ENCODE results near the gene SCN2B. TPM values are rescaled to one million over a fixed set of nuclear protein-coding genes. Genes with fewer than 3 reads are reported as not detected.
A peak's percentile ranks its signal among the peaks of the same experiment; 100 is the strongest.

Gene SCN2B
- total RNA-seq, 6 experiments from 2014 or later, result not detected

DNA sequence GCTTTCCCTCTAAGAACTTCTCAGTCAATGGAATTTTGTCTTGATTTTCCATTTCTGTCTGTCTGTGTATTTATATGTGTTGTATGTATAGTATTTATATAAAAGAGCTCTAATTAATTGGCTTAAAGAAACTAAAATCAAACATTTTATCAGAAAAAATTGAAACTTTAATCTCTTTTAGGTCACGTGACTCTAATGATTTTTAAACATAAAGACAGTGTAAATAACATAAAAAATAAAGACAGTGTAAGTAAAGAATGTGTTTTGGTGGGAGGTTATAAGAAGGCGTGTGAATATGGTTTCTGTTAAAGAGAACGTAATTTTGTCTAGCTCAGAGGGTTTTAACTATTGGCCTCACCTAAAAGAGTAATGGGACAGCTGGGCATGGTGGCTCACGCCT is 46.0 kb upstream of the SCN2B start:
- intact Hi-C loops (cut with DNase I), result no loop called here
- no peaks in the 10 kb centered on the region for H3K9me3 ChIP-seq
- no peak overlapping the region for H3K4me3 ChIP-seq
- WGBS (ENCODE audit: insufficient coverage, low coverage, low lambda C conversion rate, missing lambda C conversion rate), result 53% methylated on average over 4 of the region's 4 CpGs
- H3K27me3 ChIP-seq, result no peaks in the 10 kb centered on the region
- no peak for TF ChIP-seq POLR2A (IDR thresholded peaks at IDR 0.05)
- TF ChIP-seq, protein P1, sequence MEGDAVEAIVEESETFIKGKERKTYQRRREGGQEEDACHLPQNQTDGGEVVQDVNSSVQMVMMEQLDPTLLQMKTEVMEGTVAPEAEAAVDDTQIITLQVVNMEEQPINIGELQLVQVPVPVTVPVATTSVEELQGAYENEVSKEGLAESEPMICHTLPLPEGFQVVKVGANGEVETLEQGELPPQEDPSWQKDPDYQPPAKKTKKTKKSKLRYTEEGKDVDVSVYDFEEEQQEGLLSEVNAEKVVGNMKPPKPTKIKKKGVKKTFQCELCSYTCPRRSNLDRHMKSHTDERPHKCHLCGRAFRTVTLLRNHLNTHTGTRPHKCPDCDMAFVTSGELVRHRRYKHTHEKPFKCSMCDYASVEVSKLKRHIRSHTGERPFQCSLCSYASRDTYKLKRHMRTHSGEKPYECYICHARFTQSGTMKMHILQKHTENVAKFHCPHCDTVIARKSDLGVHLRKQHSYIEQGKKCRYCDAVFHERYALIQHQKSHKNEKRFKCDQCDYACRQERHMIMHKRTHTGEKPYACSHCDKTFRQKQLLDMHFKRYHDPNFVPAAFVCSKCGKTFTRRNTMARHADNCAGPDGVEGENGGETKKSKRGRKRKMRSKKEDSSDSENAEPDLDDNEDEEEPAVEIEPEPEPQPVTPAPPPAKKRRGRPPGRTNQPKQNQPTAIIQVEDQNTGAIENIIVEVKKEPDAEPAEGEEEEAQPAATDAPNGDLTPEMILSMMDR (IDR thresholded peaks at IDR 0.05), result no peak
- H3K36me3 ChIP-seq, result no peaks in the 10 kb centered on the region
- H3K4me1 ChIP-seq, result no peaks in the 10 kb centered on the region
- DNase-seq, result no peak
- H3K27ac ChIP-seq, result no peak overlapping the region
- no peak for ATAC-seq

DNA sequence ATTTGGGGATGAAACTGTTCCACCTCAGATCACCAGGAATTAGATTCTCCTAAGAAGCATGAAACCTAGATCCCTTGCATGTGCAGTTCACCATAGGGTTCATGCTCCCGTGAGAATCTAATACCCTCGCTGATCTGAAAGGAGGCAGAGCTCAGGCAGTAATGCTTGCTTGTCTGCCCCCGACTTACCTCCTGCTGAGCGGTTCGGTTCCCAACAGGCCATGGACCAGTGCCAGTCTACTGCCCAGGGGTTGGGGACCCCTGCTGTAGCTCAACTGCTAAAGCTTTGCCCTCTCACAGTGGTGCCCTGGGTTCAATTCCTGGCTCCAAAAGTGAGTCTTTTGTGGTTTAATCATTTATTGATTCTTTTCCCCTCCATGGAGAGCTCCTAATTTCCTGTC is 45.0 kb upstream of the SCN2B start:
- H3K27ac ChIP-seq, result no peak overlapping the region
- no peaks in the 10 kb centered on the region for H3K4me1 ChIP-seq
- DNase-seq, result no peak
- no peak for ATAC-seq
- no peaks in the 10 kb centered on the region for H3K36me3 ChIP-seq
- no peaks in the 10 kb centered on the region for H3K27me3 ChIP-seq
- intact Hi-C loops (cut with DNase I), result no loop called here
- H3K4me3 ChIP-seq, result no peak overlapping the region
- WGBS (ENCODE audit: insufficient coverage, low coverage, low lambda C conversion rate, missing lambda C conversion rate), result 50% methylated on average over 1 of the region's 5 CpGs
- no peaks in the 10 kb centered on the region for H3K9me3 ChIP-seq
- TF ChIP-seq POLR2A (IDR thresholded peaks at IDR 0.05), result no peak

DNA sequence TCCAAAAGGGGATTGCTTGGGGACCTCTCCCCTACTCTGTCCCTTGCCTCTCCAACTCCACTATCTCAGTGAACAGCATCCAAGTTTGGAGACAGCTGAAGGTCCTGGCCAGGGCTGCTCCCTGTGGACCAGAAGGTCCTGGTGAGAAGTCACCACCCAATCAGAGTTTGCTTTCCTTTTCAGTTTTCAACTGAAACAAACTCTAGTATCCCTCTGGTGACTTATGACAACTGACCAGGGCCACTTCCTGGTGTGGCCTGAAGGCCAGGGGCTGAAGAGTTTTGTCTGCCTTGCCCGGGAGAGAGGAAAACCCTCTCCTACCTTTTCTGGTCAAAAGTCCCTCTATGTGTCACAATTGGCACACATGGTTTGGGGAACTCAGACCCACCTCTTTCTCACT is 43.3 kb upstream of the SCN2B start:
- Histone ChIP-seq H3K27ac (no peak overlapping the region), H3K36me3 (no peaks in the 10 kb centered on the region), H3K4me3 (no peak overlapping the region), H3K9me3 (no peaks in the 10 kb centered on the region), H3K4me1 (no peaks in the 10 kb centered on the region), H3K27me3 (no peaks in the 10 kb centered on the region)
- no peak for DNase-seq
- intact Hi-C loops (cut with DNase I), result no loop called here
- no peak for TF ChIP-seq POLR2A (IDR thresholded peaks at IDR 0.05)
- TF ChIP-seq, protein P1 (IDR thresholded peaks at IDR 0.05), result no peak
- WGBS (ENCODE audit: insufficient coverage, low coverage, low lambda C conversion rate, missing lambda C conversion rate), result 38% methylated on average over 1 of the region's 1 CpG
- peak in 3 of 4 donors; percentile 40 to 62 (median 61) for ATAC-seq

DNA sequence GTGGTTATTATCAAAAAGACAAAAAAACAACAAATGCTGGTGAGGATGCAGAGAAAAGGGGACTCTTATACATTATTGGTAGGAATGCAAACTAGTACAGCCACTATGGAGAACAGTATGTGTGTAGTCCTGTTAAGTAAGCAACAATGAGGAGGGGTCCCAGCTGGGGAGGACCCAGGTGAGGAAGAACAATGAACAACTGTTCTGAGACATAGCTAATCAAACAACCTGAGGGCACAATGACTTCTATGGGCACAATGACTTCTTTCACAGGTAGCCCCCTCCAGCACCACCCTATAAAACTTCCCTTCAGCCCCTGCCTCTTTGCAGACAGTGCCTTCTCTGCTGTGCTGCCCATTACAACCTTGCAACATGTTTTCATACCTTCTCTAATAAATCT is 42.8 kb upstream of the SCN2B start:
- intact Hi-C loops (cut with DNase I), result no loop called here
- H3K9me3 ChIP-seq, result no peaks in the 10 kb centered on the region
- H3K27ac ChIP-seq, result no peak overlapping the region
- H3K4me1 ChIP-seq, result no peaks in the 10 kb centered on the region
- TF ChIP-seq, protein P1 (IDR thresholded peaks at IDR 0.05), result no peak
- TF ChIP-seq POLR2A (IDR thresholded peaks at IDR 0.05), result no peak
- H3K27me3 ChIP-seq, result no peaks in the 10 kb centered on the region
- no peak overlapping the region for H3K4me3 ChIP-seq
- ATAC-seq (no peak), DNase-seq (no peak)
- H3K36me3 ChIP-seq, result no peaks in the 10 kb centered on the region

DNA sequence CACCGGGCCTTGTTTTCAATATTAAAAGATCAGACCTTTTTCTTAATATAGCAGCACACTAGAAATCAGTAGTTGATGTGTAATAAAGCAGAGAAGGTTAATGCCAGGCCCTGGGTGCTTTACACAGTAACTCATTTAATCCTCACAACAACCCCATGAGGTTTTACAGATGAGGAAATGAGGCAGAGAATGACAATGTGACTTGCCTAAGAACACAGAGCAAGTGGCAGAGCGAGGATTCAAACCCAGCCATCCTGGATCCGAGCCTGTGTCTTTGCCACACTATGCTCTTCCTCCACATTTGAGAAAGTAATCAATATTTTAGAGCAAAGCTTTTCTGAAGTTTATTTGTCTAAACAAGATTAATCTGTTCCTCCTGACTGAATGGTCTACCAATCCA is 41.1 kb upstream of the SCN2B start:
- intact Hi-C loops (cut with DNase I), result no loop called here
- TF ChIP-seq, protein P1 (IDR thresholded peaks at IDR 0.05), result no peak
- TF ChIP-seq POLR2A (IDR thresholded peaks at IDR 0.05), result no peak
- H3K4me1 ChIP-seq, result peaks cover 0 to 15% (median 7%) of the 10 kb centered on the region in 4 donors
- ATAC-seq (no peak), DNase-seq (no peak)
- no peak overlapping the region for H3K27ac ChIP-seq
- no peaks in the 10 kb centered on the region for H3K27me3 ChIP-seq
- no peaks in the 10 kb centered on the region for H3K36me3 ChIP-seq
- 69% methylated on average over 3 of the region's 3 CpGs for WGBS (ENCODE audit: insufficient coverage, low coverage, low lambda C conversion rate, missing lambda C conversion rate)
- H3K9me3 ChIP-seq, result no peaks in the 10 kb centered on the region
- no peak overlapping the region for H3K4me3 ChIP-seq
